NCI-H460 (cell line): ENCODE measurements around the gene METTL23. TPM values are rescaled to one million over a fixed set of nuclear protein-coding genes. Genes with fewer than 3 reads are reported as not detected.
"Not testable (repeated sequence)": the region's sequence is repeated elsewhere in the genome, so short reads cannot be mapped to it uniquely, and the experiment has no call there.

Source experiments
- DNase-seq: peaks from one replicate; pipeline ENCODE4 v3.0.0-alpha.2; 2016; ENCODE audit warnings: low read depth; ENCODE audit errors: extremely low read depth
- total RNA-seq: library from RNA; depleted of rRNA; stranded (reverse); fragments of >200 nt; shearing (Covaris generic); gene quantifications from 2 replicates; pipeline ENCODE4 v1.2.3, GENCODE V29; 2014

METTL23 gene
- total RNA-seq, 1 experiment from 2014 or later: 51.2 TPM

DNA sequence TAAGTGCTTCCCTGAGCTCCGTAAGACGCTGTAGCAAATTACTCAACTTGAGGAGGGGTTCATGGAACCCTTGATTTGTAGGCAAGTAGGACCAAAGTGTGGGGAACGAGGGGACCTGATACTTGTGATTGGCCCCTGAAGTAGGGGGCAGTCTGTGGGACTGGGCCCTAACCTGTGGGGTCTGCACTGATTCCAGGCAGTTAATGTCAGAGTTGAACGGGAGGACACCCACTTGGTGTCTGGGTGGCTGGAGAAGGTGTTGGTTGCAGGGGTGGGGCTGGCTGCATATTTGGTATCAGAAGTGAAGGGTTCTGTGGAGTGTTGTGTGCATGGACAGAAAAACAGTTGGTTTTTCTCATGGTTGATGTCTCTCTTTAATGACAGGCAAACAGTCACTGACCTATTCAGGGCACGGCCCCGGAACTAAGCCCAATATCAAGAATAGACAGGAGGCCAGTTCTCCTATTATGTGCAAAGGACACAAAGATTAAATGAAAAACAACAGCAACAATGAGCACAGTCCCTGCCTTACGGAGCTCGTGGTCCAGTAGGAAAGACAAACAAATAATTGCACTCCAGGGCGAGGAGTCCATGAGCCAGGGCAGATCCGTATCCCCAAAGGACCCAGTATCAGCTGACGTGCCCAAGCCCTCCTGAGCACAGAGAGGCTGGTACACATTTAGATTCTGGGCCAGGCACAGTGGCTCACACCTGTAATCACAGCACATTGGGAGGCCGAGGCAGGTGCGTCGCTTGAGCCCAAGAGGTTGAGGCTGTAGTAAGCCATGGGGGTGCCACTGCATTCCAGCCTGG, 35.1 kb upstream of the METTL23 start:
- DNase-seq: no peak

DNA sequence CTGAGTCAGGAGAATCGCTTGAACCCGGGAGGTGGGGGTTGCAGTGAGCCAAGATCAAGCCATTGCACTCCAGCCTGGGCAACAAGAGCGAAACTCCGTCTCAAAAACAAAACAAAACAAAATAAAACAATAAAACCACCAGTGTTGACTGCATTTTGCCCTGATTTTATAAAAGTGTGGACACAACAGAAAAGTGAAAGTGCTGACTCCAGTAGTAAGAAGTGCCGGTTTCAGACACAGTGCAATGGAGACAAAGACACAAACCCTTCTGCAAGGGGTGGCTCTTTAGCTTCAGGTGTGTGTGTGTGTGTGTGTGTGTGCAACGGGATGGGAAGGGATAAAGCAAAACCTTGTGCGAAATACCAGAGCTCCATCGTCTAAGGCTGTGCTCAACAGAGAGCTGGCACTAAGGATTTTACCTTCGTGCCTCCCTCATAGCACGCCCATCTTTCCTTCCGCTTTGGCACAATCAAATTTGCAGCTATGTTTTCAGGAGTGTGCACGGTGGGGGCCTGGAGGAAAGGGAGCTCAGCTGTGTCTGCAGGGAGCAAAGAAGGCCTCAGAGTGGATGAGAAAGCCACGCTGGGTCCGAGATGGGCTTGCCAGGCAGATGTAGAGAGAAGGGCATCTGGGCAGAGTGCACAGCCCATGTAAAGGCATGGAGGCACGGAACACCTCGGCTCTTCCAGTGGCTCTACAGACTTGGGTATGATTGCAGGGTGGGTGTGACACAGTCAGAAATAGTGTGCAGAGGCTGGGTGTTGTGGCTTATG, 31.4 kb upstream of the METTL23 start:
- DNase-seq: no peak

DNA sequence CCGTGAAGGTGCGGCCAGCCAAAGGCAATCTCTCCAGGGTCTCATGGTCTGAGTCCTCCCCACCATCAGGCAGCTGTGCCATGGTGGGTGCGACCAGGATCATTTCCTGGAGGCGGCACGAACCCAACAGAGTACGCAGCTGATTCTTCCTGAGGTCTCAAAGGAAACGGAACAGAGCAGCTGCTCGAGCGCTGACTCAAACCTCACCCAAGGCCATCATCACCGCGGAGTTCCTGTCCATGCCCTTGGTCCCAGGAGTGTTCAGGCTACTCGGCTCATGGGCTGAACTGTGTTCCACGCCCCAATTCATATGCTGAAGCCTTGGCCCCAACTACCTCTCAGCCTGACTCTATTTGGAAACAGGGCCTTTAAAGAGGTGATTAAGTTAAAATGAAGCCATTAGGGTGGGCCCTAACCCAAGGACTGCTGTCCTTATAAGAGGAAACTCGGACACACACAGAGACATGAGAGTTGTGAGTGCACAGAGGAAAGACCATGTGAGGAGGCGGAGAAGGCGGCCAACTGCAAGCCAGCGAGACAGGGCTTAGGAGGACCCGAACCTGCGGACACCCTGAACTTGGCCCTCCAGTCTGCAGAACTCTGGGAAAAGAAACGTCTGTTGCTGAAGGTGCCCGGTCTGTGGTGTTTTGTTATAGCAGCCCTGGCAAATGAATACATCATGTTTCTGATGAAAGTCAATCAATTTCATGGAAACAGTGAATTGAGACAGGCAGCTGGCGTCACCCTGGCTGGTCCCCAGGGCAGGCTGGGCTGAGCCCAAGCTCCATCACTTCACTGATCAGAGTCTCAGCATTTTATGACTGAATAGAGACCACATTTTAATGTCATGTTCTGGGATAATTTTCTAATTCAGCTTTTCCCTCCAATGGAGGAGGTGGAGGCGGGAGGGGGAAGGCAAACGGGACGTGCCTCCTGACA, 29.6 kb upstream of the METTL23 start:
- no peak for DNase-seq

DNA sequence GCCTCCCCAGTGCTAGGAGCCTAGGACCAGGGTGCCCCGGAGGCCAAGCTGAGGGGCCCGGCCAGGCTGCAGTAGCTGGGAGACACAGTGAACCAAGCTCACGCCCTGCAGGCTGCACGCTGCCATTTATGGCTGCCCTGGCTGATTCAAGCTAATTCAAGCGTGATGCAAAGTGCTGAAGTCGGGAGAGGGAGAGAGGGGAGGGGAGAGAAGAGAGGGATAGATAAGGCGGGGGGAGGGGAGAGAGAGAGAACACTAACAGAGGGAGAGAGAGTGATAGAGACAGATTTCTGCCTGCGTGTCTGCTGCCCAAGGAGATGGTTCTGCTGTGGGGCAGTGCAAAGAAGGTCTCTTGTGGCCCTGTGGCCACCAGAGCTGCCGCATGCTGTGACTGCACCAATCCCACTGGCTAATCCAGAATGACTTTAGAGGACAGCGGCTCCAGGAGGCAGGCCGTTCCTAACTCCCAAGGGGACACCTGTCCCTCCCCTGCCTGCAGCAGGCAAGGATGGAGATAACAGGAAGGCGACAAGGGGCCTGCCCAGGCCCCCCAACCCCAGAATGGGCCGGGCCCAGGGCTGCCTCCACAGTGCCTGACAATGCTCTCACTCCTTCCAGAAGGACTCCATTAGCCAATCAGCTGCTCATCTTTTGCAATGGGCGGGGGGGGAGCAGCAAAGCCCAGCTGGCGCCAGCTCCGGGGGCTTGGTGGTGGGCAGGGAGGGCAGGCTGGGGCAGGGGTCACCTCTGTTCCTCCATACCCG, 28.8 kb upstream of the METTL23 start:
- no peak for DNase-seq

DNA sequence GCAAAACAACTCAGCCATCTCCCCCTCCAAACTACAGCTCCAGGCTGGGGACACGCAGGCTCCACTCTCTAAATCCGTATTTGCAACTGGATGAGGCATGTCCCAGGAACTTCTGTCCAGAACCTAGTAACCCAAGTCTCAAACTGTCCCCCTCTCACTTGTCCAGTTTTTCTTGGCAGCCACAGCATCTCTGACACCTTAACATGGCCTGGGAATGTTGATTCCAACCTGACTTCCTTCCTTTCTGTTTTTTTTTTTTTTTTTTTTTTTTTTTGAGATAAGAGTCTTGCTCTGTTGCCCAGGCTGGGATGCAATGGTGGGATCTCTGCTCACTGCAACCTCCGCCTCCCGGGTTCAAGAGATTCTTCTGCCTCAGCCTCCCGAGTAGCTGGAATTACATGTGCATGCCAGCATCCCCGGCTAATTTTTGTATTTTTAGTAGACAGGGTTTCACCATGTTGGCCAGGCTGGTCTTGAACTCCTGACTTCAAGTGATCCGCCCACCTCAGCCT, 28.1 kb upstream of the METTL23 start:
- not testable (repeated sequence) for DNase-seq

DNA sequence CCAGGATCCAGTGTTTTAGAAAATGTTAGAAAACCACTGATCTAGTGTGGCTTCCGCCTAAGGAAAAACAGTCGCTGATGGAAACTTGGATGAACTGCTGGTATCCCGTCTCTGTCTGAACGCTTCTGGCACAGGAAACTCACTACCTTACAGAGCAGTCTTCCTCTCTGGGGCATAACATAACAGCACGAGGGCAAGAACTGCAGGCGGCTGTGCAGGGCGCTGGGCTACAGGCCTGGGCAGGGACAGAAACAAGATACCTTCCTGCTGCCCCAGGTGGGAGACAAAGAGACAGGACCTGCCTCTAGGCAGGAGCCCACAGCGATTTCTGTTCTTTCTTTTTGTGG, 26.4 kb upstream of the METTL23 start:
- no peak for DNase-seq

DNA sequence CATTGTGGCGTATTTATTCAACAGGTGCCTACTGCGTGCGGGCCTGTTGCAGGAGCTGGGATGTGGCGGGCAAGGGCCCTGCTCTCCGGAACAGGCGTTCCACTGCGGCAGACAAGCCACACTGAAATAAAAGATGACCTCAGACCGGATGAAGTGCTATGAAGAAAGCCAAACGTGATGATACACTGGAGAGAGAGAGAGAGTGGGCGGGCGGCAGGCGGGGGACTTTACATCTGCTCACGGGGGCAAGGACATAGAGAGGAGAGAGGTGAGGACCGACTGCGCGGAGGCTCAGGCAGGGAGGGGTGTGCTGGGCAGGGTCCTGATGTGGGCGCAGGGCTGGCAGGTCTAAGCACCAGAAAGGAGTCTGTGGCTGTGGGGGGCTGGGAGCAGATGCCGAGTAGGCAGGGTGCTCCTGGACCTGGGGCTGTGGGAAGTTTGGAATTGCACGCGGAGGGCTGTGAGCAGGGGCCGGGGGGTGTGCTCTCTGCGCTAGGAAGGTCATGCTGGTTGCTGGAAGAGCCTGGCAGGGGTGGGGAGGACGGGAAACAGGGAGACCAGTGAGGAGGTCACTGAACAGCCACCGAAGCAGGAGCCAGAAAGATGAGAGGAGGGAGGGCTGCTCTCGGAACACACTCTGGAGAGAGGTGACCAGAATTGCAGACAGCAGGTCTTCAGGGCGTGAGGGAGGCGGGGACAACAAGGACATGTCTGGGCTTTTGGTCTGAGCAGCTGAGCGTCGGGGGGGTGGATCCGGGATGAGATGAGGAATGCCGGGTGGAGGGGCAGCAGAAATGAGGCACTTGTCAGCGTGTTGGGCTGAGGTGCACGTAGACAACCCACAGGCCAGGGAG, 25.8 kb upstream of the METTL23 start:
- no peak for DNase-seq

DNA sequence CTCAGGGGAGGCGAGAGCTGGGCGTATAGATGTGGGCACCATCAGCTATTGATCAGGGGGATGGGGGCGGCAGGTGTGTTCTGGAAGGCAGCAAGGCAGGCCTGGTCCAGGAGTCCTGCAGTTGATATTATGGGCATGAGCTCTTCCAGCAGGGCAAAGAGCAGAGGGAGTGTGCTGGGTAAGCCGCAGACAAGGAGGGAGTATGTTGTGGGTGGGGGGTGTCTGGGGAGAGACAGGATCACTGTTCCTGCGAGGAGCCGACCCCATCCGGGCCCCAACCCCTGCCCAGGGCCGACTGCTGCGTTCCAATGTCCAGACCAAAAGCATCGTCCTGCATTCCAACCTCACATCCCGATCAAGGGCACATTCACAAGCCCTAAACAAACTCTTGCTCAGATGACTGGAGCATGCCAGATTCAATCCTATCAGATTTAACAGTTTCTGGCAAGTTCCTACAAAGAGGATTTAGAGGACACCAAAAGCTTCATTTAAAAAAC, 25.1 kb upstream of the METTL23 start:
- no peak for DNase-seq

DNA sequence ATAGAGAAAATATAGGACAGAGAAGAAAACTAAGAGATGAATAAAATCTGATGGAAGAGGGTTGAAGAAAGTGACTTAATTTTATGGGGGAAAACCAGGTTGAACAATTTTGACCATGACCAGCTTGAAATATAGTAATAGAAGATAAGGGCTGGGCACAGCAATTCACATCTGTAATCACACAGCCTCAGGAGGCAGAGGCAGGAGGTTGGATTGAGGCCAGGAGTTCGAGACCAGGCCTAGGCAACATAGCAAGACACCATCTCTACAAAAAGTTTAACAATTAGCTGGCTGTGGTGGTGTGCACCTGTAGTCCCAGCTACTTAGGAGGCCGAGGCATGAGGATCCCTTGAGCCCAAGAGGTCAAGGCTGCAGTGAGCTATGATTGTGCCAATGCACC, 24.6 kb upstream of the METTL23 start:
- no peak for DNase-seq

DNA sequence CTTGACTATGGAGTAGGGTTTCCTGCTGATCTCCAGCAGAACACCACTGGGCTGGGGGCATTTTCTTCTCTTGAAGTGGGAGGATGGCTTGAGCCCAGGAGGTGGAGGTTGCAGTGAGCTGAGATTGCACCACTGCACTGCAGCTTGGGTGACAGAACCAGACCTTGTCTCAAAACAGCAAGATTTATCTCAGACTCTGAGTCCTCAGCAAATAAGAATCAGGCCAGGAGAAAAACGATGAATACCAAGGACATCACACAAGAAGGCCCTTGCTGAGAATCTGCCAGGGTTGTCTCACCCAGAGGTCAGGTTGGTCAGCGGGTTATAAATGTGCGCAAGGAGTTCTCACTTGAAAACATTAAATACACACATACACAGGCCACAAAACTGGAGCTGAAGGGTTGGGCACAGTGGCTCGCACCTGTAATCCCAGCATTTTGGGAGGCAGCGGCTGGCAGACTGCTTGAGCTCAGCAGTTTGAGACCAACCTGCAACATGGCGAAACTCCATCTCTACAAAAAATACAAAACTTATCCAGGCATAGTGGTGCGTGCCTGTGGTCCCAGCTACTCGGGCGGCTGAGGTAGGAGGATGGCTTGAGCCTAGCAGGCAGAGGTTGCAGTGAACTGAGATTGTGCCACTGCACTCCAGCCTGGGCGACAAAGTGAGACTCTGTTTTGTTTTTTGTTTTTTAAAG, 23.6 kb upstream of the METTL23 start:
- DNase-seq: no peak

DNA sequence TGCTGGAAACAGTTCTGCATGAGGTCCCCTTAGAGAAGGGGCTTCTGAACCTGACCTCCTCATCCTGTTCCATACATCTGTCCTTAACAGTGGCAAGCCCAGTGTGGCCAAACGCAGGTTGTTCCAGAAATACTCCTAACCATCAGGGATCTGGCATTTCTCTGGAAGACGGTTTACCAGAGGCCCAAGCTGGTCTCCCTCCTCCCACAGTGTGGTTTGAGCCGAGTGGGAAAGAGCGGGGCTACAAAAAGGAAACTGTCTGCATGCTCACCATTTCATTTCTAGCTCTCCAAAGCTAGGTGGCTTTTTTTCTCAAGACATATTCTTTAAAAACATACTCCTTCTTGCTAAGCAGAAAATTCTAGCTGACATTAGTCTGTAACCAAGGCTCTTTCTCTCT, 21.8 kb upstream of the METTL23 start:
- no peak for DNase-seq

DNA sequence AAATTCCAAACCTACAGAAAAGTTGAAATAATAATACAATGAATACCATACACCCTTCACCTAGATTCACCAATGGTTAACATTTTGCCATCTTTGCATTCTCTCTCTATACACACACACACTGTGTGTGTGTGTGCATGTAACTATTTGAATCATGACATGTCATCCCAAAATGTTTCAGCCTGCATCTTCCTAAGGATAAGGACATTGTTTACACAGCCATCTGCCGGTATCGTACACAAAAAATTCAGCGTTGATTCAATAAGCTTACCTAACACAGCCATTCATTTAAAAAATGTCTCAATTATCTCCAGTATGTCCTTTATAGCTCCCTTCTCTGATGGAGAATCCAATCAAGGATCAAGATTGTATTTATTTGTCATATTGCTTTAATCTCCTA, 19.8 kb upstream of the METTL23 start:
- DNase-seq: no peak

DNA sequence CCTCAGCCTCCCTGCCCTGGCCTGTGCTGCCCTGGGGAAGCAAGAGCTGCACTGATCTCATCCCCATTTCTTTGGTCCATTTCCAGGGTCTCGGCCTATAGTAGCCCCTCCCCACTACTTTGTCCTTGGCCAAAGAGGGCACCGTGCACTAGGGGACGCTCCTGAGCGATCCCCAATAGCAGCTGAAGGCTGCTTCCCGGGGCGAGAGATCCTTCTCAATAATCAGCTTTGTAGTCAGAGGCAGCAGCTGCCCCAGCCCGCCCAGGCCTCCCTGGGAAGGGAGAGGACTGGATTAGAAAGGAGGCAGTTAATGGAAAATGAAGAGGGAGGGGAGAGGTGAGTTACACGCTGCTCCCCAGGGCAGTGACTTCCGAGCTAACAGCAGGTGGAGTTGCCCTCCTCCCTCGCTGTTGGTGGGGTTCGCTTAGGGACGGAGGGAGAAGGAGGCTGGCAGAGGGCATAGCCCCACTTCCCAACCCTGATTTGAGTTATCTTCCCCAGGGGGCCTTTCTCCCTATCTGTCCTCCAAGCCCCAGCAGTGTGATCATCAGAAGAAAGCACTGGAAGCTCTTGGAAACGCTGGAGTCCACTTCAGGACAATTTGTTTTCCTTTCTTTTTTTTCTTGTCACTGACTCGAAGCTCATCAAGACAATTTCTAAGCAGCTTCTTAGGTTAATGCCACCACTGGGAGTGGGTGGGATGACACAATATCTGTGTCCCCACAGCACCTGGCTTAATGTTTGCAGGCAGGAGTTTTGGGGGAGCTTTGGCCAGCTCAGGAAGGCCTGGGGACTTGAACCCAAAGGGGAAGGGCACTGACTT, 18.4 kb upstream of the METTL23 start:
- DNase-seq: no peak

DNA sequence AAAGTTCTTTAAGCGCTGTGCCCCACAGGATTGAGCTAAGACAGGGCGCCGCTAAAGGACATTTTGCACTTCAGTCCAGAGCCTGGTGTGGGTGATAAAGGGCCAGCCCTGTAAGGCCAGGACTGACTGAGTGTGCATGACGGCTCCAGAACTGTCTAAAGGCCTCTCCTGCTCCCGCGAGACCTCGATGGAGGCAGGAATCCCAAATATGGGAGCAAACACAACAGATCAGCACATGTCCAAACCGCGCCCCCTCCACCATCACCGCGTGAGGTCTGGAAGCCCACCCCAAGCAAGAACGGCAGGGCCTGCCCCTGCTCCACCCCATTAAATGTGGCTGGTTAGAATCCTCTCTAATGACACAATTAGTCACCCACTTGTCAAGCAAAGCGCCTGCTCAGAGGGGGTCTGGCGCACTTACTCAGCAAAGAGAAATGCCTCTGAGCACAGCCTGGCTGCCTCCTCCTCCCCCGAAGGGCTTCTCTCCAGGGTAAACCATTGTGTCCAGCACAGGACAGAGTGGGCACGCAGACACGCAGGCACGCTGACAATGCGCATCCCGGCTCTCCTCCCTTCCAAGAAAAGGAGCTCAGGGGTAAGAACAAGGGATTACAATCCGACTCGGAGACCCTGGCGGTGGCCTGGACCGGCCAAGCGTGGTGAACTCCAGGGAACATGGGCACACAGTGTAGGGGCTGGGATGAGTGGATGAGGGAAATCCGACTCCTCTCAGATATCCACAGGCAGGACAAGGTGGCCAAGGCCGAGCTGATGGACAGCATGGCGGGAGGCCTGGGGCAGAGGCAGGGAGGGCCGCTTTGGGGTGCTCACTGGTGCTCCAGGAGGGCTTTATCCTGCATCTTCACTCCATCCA, 17.3 kb upstream of the METTL23 start:
- DNase-seq: no peak

DNA sequence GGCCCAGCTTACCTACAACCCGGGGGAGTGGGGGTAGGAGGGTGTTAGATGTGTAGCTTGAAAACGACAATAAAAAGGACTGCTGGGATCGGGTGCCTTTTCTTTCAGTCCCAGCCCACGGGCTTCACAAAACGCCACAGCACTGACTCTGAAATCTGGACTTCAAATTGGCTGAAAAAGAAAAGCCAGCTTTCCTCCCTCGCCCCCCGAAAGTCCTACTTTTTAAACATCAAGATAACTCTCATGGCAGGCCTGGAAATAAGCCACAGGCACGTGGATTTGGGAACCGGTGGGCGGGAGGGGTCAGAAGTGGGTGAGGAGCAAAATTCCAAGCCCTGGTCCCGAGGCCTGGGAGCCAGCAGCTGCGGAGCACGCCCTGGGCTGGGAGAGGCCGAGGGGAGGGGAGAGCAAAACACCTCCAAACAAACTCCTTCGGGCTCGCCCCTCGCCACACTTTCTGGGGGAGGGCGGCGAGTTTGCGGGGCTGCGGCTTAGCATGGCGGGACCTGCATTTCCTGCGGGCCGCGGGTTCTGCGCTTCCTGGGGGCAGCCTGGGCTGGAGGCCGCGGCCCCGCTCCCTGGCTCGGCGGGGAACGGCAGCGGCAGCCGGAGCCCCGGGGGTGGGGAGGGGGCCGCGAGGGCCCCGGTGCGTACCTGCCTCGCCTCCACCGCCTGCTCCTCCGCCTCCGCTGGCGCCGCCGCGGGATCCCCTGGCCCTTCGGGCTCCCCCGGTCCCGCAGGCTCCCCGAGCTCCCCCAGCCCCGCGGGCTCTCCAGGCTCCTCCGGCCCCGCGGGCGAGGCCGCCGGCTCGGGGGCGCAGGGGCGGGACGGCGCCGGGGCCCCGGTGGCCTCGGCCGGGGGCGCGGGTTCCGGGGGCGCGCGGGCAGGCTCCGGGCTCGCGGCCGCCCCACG, 16.4 kb upstream of the METTL23 start:
- DNase-seq: not testable (repeated sequence)
